HG02973 (cell line): ENCODE data around the gene PNLIPRP3.
A peak's percentile ranks its signal among the peaks of the same experiment; 100 is the strongest.
"Not testable (repeated sequence)": the region's sequence is repeated elsewhere in the genome, so short reads cannot be mapped to it uniquely, and the experiment has no call there.

Source experiments
- ATAC-seq: cut with Tn5 transposase; IDR thresholded peaks from one replicate; pipeline ENCODE4 v1.9.1; 2021; ENCODE audit warnings: moderate library complexity; ENCODE audit not compliant: unreplicated experiment

PNLIPRP3 gene

DNA sequence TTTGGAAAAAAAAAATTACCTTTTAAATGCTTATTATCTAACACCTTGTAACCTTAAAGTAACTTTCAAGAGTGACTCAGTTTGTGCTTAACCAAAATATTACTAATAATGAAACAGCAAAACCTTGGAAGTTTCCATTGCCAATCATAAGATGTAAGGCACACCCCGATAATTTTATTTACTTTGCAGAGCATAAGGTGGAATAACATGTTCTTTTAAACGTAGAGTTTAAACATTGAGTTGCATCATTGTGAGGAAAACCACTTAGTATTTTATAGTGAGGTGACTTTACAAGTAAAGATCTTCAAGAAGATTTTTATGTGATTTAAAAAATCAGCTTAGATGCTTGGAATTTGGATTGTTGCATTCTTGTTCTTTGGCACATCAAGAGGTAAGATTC, at the start of gene PNLIPRP3:
PNLIPRP3 (plus strand) TSS at position 177 of the 400 bp plus-strand sequence; CDS start at position 343, 166 bp downstream.
- ATAC-seq: no peak

DNA sequence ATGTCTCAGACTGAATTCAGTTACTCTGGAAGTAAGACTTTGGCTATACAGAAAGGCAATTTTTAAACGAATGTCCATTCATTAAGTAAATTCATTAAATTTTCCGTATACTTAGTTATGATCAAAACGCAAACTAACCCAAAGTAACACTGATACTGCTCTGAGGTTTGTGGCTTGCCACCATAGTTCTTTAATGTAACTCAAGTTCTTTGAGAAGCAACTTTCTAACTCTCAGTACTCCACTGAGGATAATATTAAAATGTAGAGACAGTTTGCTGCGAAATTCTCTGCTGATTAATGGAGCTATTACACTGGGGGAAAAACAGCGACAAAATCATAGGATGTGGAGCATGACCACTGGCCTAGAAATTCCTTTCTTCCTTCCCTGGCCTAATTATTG, 45.4 kb upstream of the PNLIPRP3 start:
- no peak for ATAC-seq

DNA sequence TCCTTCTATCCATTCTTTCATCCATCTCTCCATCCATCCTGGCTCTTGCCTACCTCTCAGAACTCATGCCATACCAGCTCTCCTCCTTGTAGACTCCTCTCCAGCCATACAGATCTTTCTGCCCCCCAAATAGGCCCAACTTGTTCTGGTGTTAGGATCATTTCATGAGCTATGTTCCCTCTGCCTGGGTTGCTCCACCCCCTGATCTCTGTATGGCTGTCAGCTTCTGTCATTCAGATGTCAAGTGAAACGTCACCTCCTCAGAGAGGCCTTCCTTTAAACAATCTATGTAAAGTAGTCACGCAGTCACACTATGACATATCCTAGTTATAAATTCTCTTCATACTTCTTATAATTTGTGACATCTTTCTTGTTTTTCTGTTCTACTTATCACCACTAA, 42.3 kb upstream of the PNLIPRP3 start:
- no peak for ATAC-seq

DNA sequence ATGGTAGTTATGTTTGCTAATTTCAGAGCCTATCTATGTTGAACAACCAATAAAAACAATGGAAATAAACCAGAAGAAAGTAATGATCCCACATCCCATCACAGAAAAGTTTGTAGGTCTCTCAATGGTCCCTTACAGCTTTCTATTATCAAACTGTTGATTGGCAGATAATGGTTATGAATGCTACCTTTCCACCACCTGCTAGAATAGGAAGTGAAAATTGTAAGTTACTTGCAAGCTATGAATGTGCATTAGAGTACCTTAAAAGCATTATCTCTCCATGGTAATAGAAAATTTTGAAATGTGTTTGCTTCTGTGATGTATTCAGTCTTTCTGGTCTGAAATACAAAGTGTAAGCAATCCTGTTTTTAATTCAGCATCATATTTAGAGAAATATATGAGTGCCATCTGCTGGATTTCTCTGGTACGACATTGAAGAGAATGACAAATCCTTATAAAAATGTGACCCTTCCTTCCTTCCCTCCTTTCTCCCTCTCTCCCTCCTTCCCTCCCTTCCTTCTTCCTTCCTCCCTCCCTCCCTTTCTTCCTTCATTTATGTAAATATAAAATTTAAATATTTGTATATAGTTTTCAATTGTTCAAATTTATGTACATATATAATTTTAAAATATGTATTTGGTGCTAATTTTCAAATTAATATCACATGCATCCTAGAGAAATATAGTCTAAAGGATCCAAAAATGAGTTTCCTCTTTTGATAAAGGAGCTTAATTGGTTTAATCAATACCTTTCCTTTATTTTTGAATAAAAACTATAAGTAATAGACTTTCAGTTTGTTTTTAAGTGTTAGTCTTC, 41.4 kb upstream of the PNLIPRP3 start:
- ATAC-seq: peak; percentile 53

DNA sequence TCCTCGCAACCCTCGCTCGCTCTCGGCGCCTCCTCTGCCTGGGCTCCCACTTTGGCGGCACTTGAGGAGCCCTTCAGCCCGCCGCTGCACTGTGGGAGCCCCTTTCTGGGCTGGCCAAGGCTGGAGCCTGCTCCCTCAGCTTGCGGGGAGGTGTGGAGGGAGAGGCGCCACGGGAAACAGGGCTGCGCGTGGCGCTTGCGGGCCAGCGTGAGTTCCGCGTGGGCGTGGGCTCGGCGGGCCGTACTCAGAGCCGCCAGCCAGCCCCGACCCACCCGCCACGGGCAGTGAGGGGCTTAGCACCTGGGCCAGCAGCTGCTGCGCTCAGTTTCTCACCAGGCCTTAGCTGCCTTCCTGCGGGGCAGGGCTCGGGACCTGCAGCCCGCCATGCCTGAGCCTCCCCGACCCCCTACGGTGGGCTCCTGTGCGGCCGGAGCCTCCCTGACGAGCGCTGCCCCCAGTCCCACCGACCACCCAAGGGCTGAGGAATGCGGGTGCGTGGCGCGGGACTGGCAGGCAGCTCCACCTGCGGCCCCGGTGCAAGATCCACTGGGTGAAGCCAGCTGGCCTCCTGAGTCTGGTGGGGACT, 34.3 kb upstream of the PNLIPRP3 start:
- ATAC-seq: not testable (repeated sequence)

DNA sequence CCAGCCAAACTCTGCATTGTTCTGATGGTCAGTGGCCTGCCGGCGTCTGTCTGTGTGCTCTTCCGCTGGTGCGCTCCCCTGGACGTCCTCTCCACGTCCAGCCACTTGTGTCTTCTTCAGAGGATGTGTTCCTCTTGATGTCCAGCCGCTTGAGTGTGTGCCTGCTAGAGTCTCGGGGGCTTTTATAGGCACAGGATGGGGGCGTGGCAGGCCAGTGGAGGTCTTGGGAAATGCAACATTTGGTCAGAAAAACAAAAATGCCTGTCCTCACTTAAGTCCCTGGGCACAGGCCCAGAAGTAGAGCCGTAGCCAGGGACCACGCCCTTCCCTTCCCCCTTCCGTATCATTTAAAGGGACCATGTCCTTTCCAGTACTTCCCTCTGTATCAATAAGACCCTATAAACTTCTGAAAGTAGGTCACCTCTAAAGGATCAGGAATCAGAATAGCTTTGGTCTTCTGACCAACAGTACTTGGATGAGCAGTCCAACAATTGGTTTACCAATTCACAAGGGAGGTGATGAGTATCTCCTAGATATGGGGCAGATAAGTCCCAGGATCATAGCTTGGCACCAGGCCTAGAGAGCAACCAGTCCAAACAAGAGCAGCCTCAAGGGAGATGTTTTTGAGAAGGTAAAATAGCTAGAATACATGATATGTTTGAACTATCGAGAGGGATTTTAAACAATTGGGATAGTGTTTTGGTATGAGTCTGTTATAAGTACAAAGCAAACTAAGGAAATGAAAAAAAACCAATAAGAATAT, 32.2 kb upstream of the PNLIPRP3 start:
- ATAC-seq: no peak

DNA sequence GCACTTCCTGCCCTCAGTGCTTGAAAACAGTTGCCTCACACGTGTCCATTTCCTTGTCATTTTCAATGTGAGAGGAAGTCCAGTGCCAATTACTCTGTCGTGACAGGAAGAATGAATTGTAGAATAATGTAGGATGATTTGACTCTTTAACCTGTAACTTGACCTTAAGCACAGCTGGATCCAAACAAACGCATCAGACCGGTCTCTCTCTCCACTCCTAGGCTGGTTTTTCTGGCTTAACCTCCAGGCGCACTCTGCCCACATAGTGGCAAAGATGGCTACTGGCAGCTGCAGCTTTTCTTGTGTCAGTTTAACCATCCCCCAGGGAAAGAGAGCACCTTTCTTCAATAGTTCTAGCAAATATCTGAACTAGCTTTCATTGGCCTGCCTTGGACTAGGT, 29.4 kb upstream of the PNLIPRP3 start:
- no peak for ATAC-seq

DNA sequence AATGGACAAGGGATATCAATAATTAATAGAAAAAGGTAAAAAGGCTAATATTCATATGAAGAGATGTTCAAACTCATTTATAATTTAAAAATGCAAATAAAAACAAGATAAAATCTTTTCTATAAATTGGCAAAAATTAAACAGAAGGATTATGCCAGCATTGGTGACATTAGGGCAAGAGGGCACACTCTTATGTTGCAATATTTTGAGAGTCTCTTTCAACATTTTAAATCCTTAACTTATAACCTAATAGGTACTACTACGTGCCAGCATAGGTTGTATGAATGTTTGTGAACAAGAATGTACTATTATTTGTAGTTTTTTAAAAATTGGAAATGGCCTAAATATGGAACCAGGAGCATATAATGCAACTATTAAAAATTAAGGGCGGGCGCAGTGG, 24.8 kb upstream of the PNLIPRP3 start:
- no peak for ATAC-seq

DNA sequence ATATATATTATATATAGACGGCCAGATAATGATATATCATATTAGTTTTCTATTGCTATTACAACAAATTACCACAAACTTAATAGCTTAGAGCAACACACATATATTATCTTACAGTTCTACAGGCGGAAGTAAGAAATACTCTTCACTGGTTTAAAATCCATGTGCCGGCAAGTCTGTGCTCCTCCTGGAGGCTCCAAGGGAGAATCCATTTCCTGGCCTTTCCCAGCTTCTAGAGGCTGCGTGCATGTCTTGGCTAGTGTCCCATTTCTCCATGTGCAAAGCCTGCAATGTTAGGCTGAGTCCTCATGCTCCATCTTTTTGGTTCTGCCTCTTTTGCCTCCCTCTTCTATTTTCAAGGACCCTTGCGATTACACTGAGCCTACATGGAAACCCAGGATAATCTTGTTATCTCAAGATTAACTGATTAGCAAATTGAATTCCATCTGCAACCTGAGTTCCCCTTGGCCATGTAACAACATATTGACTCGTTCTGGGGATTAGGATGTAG, 23.9 kb upstream of the PNLIPRP3 start:
- ATAC-seq: no peak

DNA sequence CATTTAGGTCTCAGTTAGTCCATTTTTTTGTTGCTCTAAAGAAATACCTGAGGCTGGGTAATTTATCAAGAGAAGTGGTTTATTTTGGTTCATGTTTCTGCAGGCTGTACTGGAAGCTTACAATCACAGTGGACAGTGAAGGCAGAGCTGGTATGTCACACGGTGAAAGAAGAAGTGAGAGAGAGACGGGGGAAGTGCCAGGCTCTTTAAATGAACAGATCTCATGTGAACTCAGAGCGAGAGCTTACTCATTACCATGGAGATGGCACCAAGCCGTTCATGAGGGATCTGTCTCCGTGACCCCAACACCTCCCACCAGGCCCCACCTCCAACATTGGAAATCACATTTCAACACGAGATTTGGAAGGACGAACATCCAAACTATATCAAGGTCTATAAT, 18.9 kb upstream of the PNLIPRP3 start:
- ATAC-seq: peak; percentile 63

DNA sequence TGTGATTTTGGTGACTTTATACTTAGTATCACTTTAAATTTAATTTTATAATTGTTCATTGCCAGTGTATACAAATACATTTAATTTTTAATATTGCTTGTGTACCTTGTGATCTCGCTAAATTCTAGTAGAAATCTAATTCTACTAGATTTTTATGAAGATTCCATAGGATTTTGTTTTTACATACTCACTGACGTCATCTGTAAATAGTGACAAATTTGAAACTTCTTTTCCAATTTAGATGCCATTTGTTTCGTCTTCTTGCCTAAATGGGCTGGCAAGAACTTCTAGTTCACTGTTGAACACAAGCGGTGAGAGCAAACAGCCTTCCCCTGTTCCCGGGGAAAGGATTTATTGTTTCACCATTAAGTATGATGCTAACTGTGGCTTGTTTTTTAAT, 17.3 kb upstream of the PNLIPRP3 start:
- ATAC-seq: no peak

DNA sequence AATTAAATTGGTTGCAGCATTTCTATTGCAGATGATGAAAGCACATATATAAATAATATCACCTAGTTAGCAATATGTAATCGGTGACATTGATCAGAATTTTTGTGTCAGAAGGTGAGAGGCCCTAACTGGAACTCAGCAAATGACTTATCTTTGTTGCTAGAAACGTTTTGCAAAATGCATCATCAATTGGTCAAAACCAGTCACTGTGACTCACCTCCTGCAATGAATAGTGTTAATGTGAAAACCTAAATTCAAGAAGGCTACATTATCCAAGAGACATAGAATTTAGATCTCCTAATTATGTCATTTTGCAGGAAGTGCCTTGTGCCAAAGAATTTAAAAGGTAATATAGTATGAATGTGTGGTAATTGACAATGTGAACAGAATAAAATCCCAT, 9.8 kb upstream of the PNLIPRP3 start:
- ATAC-seq: no peak

DNA sequence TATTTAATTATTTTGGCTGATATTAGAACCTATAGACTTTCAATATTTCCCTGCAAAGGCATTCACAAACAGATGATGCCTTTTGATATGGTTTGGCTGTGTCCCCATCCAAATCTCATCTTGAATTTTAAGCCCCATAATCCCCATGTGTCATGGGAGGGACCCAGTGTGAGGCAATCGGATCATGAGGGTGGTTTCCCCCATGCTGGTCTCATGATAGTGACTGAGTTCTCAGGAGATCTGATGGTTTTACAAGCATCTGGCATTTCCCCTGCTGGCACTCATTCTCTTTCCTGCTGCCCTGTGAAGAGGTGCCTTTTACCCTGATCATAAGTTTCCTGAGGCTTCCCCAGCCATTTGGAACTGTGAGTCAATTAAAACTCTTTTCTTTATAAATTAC, 9.3 kb upstream of the PNLIPRP3 start:
- no peak for ATAC-seq

DNA sequence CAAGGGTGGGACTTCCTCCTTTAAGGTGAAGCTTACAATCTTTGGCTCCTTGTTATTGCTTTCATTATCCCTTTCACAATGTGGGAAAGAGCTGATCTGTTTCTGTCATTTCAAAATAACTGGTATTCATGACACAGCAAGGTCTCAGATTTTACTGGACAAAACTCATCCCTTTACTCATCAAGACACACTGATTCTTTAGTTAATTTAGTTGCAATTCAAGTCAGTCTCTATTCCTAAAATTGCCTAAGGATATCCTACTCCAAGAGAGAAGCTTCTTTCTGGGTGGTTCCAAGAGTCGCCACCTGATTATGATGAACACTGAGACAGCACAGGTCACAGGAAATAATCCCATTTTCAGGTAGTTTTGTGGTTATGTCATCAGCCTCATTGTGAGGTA, 5.8 kb upstream of the PNLIPRP3 start:
- no peak for ATAC-seq

DNA sequence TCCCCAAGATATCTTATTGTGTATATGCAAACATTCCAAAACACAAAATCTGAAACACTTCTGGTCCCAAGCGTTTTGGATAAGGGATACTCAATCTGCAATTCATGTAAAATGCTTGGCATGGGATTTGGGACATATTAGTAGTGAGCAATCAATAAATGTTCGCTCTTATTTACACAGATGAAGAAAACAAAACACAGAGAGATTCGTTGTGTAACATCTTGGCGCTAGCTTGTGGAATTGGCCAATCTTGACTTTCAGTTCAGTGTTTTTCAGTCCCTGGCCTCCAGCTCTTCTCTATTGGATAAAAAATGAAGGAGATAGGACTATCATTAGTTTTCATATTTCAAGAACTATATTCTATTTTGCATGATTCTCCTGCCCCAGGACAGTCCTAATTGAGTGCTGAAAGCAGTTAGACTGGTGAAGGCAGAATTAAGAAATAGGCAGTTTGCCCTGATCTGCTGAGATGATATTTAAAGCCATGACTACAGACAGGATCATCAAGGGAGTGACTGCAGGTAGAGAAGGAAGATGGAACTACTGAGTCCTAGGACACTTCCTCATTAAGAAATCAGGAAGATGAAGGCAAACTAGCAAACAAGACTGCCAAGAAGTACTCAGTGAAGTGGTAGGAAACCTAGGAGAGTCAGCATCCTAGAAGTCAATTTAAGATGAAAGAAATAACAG, 1.8 kb downstream of the PNLIPRP3 start:
- ATAC-seq: no peak

DNA sequence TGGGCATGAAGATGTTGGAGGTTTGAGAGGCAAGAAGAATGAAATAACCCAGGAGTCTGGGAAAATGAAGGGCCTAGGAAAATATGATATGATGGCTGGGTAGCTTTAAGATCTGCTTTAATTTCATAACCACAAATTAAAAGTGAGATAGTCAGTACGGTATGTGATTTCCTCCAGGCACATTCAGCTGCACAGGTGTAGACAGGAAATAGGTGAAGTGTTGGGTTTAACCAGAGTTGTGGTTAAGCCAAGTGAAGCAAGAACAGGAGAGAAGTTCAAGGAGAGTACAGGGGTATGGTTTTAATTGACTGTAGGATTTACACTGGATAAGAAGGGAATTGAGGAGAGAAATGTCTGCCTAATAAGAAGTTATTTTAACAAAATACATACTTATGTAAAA, 2.6 kb downstream of the PNLIPRP3 start:
- ATAC-seq: no peak

DNA sequence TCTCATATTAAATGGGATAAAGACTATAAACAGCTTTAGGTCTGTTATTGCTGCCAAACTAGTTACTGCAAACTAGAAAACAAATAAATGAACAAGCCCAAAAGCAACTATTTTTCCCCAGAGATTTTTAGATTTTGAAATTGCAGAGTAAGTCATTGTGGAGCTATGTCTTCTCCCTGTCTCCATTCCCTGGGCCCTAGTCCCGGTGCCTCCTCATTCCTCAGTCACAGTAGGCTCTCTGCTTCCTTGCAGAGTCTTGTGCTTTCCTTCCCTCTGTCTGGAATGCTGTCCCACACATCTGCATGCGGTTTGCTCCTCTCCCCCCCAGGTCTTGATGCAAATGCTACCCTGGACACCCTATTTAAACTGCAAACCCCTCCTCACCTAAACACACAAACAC, 4.0 kb downstream of the PNLIPRP3 start:
- no peak for ATAC-seq

DNA sequence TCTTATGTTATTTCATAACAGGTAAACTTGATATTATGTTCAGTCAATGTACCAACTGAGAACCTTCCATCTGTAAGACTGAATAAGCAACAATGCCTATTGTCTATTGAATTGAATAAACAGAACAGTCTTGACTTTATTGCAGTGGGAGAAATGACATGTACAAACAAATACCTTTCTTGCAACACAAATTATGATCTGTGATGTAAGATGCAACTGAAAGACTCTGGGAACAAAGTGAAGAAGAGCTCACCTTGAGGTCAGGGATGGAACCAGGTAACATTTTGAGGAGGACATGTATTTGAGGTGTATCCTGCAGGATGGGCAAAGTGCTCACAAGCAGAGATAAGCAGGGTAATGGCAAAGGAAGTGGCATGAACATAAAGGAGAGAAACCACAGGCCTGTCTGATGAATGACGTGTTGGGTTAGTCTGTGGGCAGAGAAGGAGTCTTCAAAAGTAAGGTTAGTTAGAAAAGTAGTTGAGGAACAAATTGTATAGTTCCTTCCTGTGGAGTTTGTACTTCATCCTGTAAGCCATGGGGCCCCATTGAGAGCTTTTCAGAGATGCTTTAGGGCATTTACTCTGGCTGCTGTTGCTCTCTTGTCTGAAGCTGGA, 9.5 kb downstream of the PNLIPRP3 start:
- no peak for ATAC-seq

DNA sequence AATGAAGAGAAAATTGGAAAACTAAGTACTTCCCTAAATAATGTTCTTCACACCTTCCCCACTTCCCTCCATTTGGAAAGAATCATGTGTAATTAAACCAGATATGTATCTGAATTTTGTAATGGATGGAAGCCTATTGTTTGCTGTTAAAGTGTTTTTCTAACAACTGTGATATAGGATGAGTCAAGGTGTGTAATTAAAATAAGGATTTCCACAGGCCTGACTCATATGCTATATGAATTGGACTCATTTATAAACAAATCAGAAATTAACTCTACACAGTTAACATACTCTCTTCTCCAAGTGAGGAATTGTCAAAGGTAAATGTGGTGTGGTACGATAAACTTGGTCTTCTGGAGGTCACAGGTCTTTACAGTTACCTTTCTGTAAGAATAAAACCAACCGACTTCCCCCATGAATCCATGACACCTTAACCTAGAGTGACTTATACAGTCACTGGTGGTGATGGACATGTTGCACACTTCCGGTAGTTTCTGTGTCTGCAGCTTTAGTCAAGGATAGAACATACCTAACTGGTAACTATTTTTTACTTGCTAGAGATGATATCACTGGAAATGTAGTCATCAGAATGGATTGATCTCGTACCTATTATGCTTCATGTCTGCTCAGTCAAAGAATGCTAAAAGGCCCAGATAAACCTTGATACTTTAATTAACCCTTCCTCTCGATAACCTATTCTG, 12.8 kb downstream of the PNLIPRP3 start:
- no peak for ATAC-seq

DNA sequence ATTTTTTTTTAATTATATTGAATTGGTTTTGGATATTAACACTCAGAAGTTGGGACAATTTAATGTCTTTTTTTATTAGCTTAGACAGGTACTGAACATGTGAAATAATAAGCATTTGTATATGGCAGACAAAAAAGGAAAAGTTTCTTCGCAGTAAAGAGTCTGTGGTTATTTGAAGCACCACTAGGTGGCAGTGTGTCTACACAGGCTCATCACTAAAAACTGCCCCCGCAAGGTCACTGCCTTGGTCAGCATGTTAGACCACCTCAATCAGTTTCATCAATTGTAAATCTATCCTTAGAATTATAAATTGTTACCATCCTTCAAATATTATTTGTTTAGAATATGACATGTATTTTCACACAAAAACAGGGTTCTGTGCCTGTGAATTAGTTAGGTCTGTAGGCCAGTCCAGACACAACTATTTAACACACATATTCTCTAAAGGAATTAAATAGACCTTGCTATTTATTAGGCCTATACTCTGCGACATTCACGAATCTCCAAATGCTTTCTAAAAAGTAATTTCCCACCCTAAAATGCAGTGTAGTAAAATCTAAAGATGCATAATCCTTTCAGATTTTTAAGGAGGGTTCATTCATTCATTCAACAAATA, 17.0 kb downstream of the PNLIPRP3 start:
- peak; percentile 84 for ATAC-seq
